MM.1S (cell line): Measurements from ENCODE around the gene NUMBL.

ENCODE experiments used
- EZH2 ChIP-seq: fragments of 300-600 bp; sonication (generic); optimal IDR thresholded peaks from 2 replicates; pipeline ENCODE3; 2017; ENCODE audit warnings: low read depth, mild to moderate bottlenecking, antibody characterized with exemption, low read length, mixed read lengths
- EZH2phosphoT487 ChIP-seq: fragments of 300-600 bp; sonication (generic); IDR thresholded peaks from 2 replicates; pipeline ENCODE4 v1.6.1; 2018; ENCODE audit warnings: antibody characterized with exemption, low read length
- TF ChIP-seq, protein P1 (sequence below): fragments of 300-600 bp; sonication (generic); IDR thresholded peaks from 2 replicates; pipeline ENCODE4 v1.5.1; 2016; ENCODE audit warnings: antibody characterized with exemption, low read length, mixed read lengths

DNA sequence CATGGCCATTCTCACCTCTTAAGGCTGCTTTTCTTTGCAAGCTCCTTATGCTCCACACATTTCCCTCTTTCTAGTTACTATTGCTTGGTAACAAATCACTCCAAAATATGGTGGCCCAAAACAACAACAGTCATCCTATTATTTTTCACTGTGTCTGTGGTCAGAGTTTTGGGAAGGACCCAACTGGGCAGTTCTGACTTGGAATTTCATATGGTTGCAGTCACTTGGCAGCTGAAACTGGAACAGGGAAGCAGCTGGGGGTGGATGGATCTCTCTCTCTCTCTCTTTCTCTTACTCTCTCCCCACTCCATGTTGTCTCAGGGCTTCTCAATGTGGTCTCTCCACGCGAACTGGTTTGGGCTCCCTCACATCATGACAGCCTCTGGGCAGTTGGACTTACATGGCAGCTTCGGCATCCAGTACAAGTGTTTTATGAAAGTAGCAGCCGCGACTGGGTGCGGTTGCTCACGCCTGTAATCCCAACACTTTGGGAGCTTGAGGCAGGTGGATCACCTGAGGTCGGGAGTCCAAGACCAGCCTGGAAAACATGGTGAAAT, 39.6 kb downstream of the NUMBL start:
- TF ChIP-seq, protein P1, sequence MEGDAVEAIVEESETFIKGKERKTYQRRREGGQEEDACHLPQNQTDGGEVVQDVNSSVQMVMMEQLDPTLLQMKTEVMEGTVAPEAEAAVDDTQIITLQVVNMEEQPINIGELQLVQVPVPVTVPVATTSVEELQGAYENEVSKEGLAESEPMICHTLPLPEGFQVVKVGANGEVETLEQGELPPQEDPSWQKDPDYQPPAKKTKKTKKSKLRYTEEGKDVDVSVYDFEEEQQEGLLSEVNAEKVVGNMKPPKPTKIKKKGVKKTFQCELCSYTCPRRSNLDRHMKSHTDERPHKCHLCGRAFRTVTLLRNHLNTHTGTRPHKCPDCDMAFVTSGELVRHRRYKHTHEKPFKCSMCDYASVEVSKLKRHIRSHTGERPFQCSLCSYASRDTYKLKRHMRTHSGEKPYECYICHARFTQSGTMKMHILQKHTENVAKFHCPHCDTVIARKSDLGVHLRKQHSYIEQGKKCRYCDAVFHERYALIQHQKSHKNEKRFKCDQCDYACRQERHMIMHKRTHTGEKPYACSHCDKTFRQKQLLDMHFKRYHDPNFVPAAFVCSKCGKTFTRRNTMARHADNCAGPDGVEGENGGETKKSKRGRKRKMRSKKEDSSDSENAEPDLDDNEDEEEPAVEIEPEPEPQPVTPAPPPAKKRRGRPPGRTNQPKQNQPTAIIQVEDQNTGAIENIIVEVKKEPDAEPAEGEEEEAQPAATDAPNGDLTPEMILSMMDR, result no peak
- TF ChIP-seq EZH2, result no peak
- no peak for TF ChIP-seq EZH2phosphoT487
